Measurements from ENCODE around the gene MADCAM1.

Gene MADCAM1

DNA sequence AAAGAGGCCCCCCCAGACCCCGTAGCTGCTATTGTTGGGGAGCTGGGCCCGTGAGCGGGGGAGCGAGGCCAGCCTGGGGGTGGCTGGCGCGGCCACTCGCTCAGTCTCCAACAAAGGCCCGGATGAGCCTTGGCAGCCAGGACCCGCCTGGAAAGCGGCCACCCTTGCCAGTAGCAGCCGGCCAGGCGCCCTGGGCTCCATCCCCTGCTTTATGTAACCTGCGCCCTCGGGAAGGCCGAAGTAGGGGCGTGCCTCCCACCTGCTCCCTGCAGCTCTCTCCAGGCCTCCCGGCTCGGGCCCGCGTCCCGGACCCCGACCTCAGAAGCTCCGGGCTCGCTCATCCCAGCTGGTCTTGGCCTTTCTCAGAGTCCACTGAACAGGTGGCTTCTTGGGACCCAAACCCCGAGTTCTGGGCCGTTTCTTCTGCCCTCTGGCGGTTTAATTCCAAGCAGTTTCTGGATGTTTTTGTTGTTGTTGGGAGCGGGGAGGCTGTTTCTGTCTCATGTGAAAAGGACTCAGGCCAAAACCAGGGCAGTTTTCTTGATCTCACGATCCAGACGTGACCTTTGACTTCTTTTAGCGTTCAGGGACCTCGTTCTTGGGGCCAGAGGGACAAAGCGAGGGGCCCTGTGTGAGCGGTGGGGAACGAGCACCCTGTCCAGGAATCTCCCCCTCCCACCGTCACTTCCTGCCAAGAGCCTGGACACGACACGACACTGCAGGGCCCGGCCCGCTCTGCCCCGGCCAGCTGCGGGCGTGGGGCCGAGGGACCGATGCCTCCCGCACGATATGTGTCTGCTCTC is 36.5 kb downstream of the MADCAM1 start:
- FAIRE-seq: no peak

DNA sequence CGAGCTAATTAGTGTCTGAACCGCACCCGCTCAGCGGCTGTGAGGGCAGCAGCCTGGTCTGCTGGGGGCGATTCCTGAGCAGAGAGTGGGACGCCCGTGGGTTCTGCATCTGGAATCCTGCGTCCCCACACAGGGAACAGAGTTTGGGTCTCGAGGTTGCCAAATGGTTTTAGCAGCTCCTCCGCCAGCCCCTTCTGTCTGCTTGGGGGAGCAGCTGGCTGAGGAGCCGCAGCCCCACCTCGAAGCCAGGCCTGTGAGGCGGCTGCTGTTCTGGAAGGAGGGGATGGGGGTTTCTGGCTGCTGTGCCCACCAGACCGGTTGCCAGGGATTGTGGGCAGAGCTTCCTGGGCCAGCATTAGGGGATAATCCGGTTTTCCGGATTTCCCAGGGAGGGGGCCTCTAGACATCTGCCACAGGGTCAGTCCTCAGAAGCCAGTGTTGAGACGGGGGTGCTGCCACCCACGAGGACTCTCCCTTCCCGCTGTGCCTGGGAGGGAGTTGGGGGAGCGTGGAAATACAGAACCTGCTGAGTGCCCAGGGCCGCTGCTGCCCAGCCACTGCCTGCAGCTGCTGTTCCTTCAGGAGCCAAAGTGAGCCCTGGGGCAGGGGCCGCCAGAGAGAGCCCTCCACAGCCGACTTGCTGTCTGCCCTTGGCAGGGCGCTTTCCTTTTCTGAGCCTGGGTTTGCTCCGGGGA is 37.2 kb downstream of the MADCAM1 start:
- no peak for FAIRE-seq

DNA sequence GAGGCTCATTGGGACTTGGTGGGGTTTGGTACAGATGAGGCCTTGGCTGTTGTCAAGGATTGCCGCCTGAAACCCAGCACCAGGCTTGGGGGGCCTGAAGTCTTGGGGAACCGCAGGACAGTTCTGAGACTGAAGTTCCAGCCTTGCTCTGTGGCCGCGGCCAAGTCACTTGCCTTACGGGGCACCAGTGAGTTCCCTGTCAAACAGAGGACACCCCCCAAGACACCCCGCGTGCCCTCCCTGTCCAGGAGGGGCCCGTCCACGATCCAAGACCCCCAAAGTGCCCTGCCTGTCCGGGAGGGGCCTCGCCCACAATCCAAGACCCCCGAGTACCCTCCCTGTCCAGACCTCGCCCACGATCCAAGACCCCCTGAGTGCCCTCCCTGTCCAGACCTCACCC is 37.8 kb downstream of the MADCAM1 start:
- FAIRE-seq: no peak

DNA sequence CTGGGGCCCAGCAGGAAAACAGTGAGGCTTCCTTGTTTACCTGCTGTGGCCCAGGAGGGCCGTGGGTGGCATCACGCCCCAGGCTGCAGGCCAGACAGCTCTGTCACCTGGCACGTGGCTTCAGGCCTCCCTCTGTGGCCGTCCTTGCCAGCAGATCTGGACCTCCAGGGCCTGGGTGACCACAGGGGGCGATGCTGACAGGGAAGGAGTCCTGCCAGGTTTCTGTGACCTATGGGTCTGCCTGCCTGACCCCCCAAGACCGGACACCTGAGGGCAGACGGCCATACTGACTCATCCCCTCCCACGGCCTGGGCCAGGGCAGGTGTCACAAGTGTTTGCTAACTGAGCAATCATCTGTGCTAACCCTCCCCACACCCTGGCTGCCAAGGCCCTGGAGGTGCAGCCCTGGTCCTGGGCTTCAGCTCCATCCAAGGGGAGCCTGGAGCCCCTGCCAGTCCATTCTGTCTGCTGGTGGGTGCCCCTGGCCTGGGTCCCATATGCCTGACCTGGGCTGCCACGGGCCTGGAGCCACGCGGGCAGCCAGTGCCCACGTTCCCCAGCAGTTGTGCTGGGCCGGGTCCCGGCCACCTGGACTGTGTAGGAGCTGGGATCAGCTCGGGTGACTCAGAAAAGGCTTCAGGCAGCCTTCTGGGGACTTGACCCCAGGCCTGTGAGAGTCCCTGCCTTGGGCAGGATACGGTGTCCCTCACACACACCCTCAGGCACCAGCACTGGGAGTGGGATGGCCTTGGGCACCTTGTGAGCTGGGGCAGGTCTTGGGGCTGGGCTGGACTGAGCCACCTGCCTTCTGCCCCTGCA is 38.9 kb downstream of the MADCAM1 start:
- FAIRE-seq: no peak

DNA sequence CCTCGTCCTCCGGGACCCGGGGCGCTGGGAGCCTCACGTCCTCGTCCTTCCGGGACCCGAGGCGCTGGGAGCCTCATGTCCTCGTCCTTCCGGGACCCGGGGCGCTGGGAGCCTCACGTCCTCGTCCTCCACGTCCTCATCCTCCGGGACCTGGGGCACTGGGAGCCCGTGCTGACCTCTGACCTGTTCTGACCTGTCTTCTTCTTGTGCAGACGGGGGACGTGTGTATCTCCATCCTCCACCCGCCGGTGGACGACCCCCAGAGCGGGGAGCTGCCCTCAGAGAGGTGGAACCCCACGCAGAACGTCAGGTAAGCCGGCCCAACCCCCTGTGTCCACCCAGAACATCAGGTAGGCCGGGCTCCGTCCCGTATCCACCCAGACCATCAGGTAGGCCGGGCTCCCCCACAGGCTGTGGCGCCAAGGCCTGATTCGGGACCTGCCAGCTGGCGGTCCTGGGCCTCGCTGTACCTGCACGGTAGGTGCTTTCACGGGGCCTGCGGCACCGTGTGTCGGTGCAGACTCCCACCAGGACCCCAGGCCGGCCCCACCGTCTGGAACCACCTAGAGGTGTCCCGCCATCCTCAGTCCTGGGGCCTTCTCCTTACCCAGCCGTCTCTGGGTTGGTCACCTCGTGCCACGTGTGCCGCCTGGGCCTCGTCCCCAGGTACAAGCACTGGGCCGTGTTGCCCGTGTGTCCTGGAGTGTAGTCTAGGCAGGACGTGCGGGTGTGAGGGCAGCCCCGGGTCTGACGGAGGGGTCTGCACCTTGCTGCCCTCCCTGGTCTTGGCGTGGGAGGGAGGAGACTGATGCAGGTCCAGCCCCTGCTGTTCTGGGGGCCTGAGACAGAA is 40.0 kb downstream of the MADCAM1 start:
- FAIRE-seq: no peak

DNA sequence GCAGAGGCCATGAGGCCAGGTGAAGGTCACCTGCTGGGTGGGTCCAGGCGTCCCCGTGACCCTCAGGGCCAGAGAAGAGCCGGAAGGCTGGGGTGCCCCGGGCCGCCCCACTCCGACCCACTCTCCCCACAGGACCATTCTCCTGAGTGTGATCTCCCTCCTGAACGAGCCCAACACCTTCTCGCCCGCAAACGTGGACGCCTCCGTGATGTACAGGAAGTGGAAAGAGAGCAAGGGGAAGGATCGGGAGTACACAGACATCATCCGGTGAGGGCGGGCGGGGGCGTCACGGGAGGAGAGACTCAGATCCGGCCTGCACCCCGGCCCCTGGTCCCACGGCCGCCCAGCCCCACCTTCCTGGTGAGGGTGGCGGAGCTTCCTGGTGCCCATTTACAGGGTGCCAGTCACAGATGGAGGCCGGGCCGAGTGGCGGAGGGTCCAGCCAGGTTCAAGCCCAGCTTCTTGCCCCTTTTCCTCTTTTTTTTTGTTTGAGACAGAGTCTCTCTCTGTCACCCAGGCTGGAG is 40.7 kb downstream of the MADCAM1 start:
- no peak for FAIRE-seq

DNA sequence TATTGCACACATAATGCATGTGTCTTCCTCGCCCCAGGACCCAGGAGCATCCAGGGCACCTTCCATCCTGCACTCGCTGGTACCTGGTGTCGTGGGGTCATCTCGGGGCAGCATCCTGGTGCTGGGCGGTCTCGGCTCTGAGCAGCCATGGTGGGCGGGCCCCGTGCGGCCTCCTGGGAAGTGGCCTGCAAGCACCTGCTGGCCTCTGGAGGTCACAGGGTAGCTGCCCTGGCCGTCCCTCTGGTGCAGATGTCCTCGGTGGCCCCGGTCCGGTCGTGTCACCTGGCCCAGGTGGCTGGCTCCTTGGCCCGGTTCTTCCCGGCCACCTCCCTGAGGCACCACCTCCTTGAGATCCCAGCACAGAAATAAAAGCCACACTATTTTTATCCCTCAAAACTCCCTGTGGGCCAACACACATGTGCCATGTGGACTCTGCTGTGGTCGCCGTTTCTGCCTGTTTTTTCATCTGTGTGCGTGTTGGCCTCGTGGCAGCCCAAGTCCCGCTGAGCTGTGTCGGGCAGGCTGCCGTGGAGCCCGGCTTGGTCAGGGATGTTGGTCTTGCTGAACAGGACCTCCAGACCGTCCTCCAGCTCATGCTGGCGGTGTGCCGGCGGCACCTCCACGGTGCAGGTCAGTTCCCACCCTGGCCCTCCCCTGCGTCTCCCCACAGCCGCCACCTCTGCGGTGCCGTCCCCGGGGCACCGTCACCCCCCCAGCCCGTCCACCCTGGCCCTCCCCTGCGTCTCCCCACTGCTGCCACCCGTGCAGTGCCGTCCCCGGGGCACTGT is 42.5 kb downstream of the MADCAM1 start:
- no peak for FAIRE-seq

DNA sequence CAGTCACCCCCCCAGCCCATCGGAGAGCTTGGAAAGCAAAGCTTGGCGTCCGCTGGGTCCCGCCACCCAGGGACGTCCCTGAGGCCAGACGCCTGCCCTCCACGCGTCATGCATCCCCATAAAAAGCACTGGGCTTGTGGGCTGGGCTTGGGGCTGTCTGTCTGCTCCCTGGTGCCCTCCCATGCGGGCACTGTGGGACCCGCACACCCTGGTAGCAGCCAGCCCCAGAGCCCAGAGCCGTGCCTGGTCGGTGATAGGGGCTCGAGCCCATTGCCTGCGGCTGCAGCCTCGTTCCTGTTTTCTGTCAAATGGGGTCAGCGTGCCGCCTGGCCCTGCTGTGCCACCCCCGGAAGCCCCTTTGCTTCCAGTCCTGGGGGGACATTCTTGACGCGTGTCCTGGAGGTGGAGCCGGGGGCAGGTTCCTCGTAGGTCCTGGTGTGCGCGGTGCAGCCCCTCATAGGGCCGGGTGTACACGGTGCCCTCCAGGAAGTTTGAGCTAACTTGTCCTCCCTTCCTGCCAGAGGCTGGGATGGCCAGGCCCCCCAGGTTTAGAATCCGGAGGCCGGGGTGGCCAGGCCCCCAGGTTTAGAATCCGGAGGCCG is 43.2 kb downstream of the MADCAM1 start:
- no peak for FAIRE-seq

DNA sequence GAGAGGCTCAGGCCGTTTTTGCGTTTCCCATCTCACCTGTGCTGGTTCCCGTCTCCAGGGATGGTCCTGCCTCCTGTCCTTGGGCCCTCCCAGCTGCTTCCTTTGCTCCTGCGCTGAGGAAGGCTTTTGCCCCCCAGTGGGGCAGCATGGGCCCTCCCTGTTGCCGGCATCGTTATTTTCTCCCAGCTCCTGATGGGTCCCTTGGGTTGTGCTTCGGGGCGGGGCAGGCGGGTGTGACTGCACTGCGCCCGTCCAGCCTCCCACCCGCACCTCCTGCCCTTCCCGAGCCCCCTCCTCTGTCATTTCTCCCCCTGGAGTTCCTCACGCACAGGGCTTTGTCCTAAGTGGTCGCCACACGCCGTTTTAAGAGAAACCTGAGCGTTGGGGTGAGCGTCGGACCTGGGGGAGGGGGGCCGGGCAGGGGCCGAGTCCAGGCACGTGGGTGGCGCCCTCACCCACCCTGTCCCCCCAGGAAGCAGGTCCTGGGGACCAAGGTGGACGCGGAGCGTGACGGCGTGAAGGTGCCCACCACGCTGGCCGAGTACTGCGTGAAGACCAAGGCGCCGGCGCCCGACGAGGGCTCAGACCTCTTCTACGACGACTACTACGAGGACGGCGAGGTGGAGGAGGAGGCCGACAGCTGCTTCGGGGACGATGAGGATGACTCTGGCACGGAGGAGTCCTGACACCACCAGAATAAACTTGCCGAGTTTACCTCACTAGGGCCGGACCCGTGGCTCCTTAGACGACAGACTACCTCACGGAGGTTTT is 44.8 kb downstream of the MADCAM1 start:
- FAIRE-seq: no peak

DNA sequence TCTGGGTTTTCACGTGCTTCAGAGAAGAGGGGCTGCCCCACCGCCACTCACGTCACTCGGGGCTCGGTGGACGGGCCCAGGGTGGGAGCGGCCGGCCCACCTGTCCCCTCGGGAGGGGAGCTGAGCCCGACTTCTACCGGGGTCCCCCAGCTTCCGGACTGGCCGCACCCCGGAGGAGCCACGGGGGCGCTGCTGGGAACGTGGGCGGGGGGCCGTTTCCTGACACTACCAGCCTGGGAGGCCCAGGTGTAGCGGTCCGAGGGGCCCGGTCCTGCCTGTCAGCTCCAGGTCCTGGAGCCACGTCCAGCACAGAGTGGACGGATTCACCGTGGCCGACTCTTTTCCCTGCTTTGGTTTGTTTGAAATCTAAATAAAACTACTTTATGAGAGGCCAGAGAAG is 45.4 kb downstream of the MADCAM1 start:
- no peak for FAIRE-seq

DNA sequence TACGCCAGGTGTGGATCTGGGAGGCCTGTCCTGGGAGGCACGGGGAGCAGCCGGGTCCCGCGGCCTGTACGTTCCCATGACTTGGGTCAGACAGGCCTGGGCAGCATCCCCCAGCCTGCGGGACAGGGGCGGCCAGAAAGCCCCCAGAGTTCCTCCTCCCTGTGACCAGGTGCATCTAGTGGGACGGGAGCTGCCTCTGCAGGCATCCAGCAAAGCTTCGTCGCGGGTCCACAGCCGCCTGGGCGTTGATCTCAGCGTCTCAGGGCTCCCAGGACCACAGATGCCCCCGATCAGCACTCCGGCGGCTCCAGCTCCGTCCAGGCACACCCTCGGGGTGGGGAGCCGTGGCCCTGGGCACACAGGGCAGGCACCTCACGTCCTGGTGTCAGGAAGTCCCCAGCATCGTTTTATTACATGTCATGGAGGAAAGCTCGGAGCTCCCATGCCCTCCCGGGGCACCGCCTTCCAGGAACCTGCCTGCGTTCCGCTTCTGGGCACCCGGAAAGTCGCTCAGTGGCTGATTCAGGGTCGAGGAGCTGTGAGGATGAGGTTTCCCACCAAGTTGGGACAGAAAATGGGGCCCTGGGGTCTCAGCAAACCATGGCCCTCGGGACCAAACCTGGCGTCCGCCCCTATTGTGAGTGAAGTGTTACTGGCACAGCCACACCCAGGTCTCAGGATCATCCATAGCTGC is 46.0 kb downstream of the MADCAM1 start:
- FAIRE-seq: no peak

DNA sequence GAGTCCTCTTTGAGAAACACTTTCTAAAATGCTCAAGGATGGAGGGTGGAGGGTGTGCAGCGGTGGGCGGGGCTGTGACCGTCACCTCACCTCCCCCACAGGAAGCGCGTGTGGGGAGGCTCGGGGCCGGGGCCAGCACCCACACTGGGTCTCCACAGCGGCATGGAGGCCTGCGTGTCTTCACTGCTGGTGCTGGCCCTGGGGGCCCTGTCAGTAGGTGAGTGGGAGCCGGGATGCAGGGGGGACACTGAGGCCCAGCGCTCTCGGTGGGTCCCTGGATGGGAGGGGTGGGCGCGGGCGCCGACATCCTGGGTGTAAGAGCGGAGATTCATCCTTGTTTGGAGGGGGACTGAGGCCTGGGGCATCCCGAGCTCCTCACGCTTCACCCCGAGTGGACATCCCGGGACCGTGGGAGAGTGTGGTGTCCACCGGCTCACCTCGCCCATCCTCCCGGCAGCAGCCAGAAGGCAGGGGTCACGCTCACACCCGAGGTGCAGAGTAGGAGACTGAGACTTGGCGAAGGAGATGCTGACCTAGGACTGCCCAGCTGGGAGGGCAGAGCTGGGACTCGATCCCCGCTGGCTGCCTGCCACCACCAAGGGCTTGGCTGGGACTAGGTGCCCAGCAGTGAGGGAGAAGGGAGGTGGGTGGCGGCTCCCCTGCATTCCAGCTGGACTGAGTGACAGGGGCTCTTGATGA is 47.8 kb downstream of the MADCAM1 start, which contains the start of gene GZMM:
GZMM (plus strand) TSS at position 144 of the 699 bp plus-strand sequence; CDS start at position 163, 19 bp downstream.
- no peak for FAIRE-seq

DNA sequence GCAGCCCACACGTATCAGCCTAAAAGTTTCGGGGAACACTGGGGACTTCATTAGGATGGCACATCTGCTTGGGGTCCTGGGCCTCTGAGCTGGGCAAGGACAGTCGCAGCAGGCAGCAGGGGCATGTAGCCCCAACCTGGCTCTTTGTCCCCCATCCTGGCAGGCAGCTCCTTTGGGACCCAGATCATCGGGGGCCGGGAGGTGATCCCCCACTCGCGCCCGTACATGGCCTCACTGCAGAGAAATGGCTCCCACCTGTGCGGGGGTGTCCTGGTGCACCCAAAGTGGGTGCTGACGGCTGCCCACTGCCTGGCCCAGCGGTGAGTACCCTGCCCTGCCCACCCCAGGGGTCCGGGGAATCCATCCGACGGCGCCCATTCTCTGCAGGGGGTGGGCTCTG is 50.8 kb downstream of the MADCAM1 start:
- no peak for FAIRE-seq

DNA sequence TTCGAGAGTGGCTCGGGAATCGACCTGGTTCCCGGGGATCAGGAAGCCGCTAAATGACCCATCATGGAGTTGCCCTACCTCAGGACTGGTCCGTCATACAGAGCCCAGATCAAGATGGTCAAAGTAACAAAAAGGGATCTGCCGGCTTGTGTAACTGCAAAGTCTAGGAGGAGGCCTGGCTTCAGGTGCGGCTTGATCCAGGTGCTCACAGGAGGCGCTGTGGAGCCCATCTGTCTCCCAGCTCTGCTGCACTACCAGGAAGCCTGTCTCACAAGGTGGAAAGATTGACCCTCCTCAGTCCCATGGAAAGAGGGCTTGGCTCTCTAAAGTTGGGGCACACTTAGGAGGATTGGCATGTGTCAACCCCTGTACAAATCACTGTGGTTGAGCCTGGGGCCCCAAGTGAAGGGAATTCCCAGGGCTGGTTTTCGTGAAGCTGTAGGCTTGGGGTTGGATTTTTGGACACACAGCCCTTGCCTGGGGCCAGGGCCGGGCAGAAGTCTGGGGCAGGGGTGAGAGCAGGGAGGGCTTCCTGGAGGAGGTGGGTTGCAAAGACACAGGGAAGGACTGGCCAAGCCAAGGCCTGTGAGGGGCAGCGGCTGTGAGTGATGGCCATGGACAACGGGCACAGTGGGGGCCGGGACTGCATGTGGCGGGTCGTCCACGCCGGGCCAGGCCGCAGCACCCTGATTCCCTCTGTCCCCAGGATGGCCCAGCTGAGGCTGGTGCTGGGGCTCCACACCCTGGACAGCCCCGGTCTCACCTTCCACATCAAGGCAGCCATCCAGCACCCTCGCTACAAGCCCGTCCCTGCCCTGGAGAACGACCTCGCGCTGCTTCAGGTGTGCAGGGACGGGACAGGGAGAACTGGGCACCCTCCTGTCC is 51.8 kb downstream of the MADCAM1 start:
- FAIRE-seq: no peak

DNA sequence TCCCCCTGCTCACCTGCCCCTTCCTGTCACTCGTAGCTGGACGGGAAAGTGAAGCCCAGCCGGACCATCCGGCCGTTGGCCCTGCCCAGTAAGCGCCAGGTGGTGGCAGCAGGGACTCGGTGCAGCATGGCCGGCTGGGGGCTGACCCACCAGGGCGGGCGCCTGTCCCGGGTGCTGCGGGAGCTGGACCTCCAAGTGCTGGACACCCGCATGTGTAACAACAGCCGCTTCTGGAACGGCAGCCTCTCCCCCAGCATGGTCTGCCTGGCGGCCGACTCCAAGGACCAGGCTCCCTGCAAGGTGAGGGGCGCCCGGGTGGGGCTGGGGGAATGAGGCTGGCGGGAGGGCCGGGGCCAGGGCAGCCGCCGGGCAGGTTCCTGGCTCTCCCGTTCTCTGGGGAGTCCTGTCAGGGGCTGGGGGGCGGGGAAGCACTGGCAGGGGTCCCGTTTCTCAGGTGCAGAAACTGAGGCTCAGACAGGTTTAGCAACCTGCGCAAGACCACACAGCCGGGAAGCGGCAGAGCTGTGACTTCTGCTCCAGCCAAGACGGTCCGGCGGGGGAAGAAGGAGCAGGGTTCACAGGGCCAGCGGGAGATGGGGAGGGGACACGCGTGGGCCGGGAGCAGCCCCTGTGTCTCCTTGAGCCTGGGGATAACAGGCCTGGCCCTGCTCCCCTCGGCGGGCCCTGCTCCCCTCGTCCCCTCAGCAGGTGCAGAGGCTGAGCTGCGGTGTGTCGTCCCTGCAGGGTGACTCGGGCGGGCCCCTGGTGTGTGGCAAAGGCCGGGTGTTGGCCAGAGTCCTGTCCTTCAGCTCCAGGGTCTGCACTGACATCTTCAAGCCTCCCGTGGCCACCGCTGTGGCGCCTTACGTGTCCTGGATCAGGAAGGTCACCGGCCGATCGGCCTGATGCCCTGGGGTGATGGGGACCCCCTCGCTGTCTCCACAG is 52.9 kb downstream of the MADCAM1 start:
- FAIRE-seq: no peak

DNA sequence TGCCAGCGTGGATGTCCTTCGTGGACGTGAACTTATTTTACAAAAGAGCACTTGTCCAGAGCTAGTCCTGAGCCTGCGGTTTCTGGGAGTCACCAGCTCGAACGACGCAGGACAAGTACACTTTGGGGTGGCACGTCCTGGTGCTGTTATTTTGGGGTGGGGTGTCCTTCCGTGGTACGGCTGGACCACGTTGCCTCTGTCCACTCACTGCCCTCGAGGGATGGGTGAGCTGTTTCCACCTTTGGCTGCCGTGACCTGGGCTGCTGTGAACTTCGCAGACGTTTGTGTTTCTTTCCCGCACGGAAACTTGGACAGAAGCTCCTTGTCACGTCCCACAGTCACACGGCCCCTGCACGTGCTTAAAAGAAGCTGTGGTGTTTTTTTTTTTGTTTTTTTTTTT is 58.5 kb downstream of the MADCAM1 start:
- no peak for FAIRE-seq
